Endothelial cell of umbilical vein (primary cell): ENCODE measurements around the gene DDX17. TPM values are rescaled to one million over a fixed set of nuclear protein-coding genes. Genes with fewer than 3 reads are reported as not detected.

ENCODE experiments used
- BruUV-seq: library from RNA; stranded (reverse); fragments of 400-500 nt; replicated peaks from 2 replicates; lab custom pipeline; 2021; lab: Mats Ljungman, UMichigan
- CTCF ChIA-PET: fragments of 300-600, 350-600 bp; sonication (Branson Sonifier 250); formaldehyde crosslinking; loops from one replicate; lab custom pipeline; 2021; ENCODE audit warnings: antibody characterized with exemption, inconsistent platforms; lab: Charles Lee
- POLR2A ChIA-PET: fragments of 300-600, 350-600 bp; sonication (Branson Sonifier 250); formaldehyde crosslinking; loops from one replicate; lab custom pipeline; 2021; ENCODE audit warnings: antibody characterized with exemption, inconsistent platforms; lab: Charles Lee
- DNase-seq: peaks from one replicate; pipeline ENCODE4 v3.0.0-alpha.2; 2011; ENCODE audit warnings: low read depth, low spot score
- FAIRE-seq: peaks from 2 replicates; lab custom pipeline; 2011; peaks lifted over from hg19 to GRCh38; lab: Jason Lieb, UNC
- H2AFZ ChIP-seq: 2 replicates; pipeline ENCODE4 v1.6.0; 2012; ENCODE audit warnings: low read depth, low read length, control low read depth, inconsistent platforms
- H3K27ac ChIP-seq: 2 replicates; pipeline ENCODE4 v1.5.1; 2011; ENCODE audit warnings: low read depth, mild to moderate bottlenecking, control low read depth, low read length, moderate library complexity; ENCODE audit not compliant: insufficient read depth
- H3K27me3 ChIP-seq, 2 experiments: 2 replicates each; pipeline versions ENCODE4 v1.6.0 to v1.6.1; 2011; ENCODE audit warnings: low read length in 2 of 2, mixed read lengths in 1 of 2; ENCODE audit not compliant: control insufficient read depth in 2 of 2, insufficient read depth in 2 of 2
- H3K36me3 ChIP-seq, 2 experiments: 2 replicates in 1 of 2; 3 replicates in 1 of 2; pipeline ENCODE4 v1.5.1; 2011; ENCODE audit warnings: low read length in 2 of 2, mild to moderate bottlenecking in 1 of 2, moderate library complexity in 1 of 2; ENCODE audit not compliant: control insufficient read depth in 2 of 2, insufficient read depth in 2 of 2; ENCODE audit errors: extremely low read depth in 1 of 2
- H3K4me1 ChIP-seq: 3 replicates; pipeline ENCODE4 v1.5.1; 2011; ENCODE audit warnings: mild to moderate bottlenecking, low read length; ENCODE audit not compliant: control insufficient read depth, insufficient read depth; ENCODE audit errors: extremely low read depth
- H3K4me2 ChIP-seq: 2 replicates; pipeline ENCODE4 v1.6.1; 2011; ENCODE audit warnings: low read length, control low read depth, mixed read lengths; ENCODE audit not compliant: insufficient read depth
- H3K4me3 ChIP-seq, 3 experiments: fragments of 200-600 bp in 1 of 3; sonication (generic), shearing (Covaris generic) in 1 of 3; replicated peaks in 1 of 3; 2 replicates each; pipeline ENCODE4 v1.5.1; 2011 to 2016; ENCODE audit warnings: control low read depth in 3 of 3, low read length in 3 of 3, mild to moderate bottlenecking in 2 of 3, inconsistent platforms in 1 of 3, low read depth in 1 of 3, moderate library complexity in 1 of 3; ENCODE audit not compliant: insufficient read depth in 1 of 3
- H3K79me2 ChIP-seq: 2 replicates; pipeline ENCODE4 v1.6.0; 2012; ENCODE audit warnings: low read length, inconsistent platforms; ENCODE audit not compliant: control insufficient read depth, insufficient read depth
- H3K9ac ChIP-seq: replicated peaks from 2 replicates; pipeline ENCODE3; 2011; ENCODE audit warnings: low read length, control low read depth; ENCODE audit not compliant: insufficient read depth; ENCODE audit errors: extremely low read depth
- H3K9me1 ChIP-seq: replicated peaks from 3 replicates; pipeline ENCODE4 v1.6.0; 2011; ENCODE audit warnings: mild to moderate bottlenecking, low read length; ENCODE audit not compliant: control insufficient read depth, insufficient read depth; ENCODE audit errors: extremely low read depth
- H3K9me3 ChIP-seq: replicated peaks from 2 replicates; pipeline ENCODE4 v1.5.1; 2012; ENCODE audit warnings: low read length, inconsistent platforms; ENCODE audit not compliant: control insufficient read depth, insufficient read depth
- H4K20me1 ChIP-seq: replicated peaks from 2 replicates; pipeline ENCODE3; 2011; ENCODE audit warnings: mild to moderate bottlenecking, low read length; ENCODE audit not compliant: control insufficient read depth, insufficient read depth; ENCODE audit errors: extremely low read depth
- CTCF ChIP-seq, 2 donors: IDR thresholded peaks; 1 replicate in 1 of 2; 2 replicates in 1 of 2; pipeline ENCODE4 v1.5.1; 2011; ENCODE audit warnings: low read length in 2 of 2, mild to moderate bottlenecking in 2 of 2, moderate library complexity in 2 of 2, control low read depth in 1 of 2, inconsistent platforms in 1 of 2, low read depth in 1 of 2; ENCODE audit not compliant: insufficient read depth in 1 of 2; ENCODE audit errors: extremely low read depth in 1 of 2
- EZH2 ChIP-seq: IDR thresholded peaks from 2 replicates; pipeline ENCODE4 v1.6.1; 2012; ENCODE audit warnings: borderline replicate concordance, low read depth, mild to moderate bottlenecking, moderate library complexity, low read length, inconsistent platforms; ENCODE audit not compliant: severe bottlenecking
- FOS ChIP-seq: IDR thresholded peaks from 2 replicates; pipeline ENCODE4 v1.6.1; 2011; ENCODE audit warnings: mild to moderate bottlenecking, low read length, moderate library complexity, borderline replicate concordance; ENCODE audit not compliant: insufficient read depth
- GATA2 ChIP-seq: IDR thresholded peaks from 2 replicates; pipeline ENCODE4 v1.7.0; 2011; ENCODE audit warnings: low read depth, mild to moderate bottlenecking, moderate library complexity, mixed read lengths, low read length; ENCODE audit not compliant: insufficient read length, insufficient read depth
- JUN ChIP-seq: IDR thresholded peaks from 2 replicates; pipeline ENCODE4 v1.6.1; 2011; ENCODE audit warnings: borderline replicate concordance, low read depth; ENCODE audit not compliant: insufficient read length, insufficient read depth
- MAX ChIP-seq: IDR thresholded peaks from 2 replicates; pipeline ENCODE4 v1.6.1; 2011; ENCODE audit not compliant: insufficient read depth, insufficient read length
- MYC ChIP-seq: IDR thresholded peaks from one replicate; pipeline ENCODE4 v1.6.1; 2011; ENCODE audit warnings: mild to moderate bottlenecking, low read depth, low read length
- POLR2A ChIP-seq: IDR thresholded peaks from 2 replicates; pipeline ENCODE4 v1.6.1; 2012; ENCODE audit warnings: low read depth, mild to moderate bottlenecking, control low read depth, low read length
- POLR2AphosphoS5 ChIP-seq: IDR thresholded peaks from 2 replicates; pipeline ENCODE4 v1.6.1; 2012; ENCODE audit warnings: low read depth, mild to moderate bottlenecking, control low read depth, low read length, moderate library complexity; ENCODE audit not compliant: insufficient read depth
- dilution Hi-C: fragments of 300-500 bp; cut with MboI; formaldehyde crosslinking; loops from one replicate; pipeline ENCODE4 v1.15.0; 2019; ENCODE audit warnings: low sequenced_read_pairs; ENCODE audit not compliant: extremely low pct_ligation_motif_present
- intact Hi-C: fragments of 100-400 bp; cut with micrococcal nuclease; formaldehyde crosslinking; loops from one replicate; pipeline ENCODE4 v1.10.0; 2022
- polyA plus RNA-seq, 4 experiments: library from polyadenylated mRNA; depleted of rRNA in 3 of 4; stranded (reverse) in 3 of 4; unstranded in 1 of 4; fragments of >200 nt; gene quantifications; 2 replicates each; pipeline versions ENCODE4 v1.2.1 to v1.2.3, GENCODE V29; 2011 to 2012; ENCODE audit warnings: missing spikeins in 1 of 4
- total RNA-seq: library from RNA; stranded (reverse); gene quantifications from 2 replicates; pipeline ENCODE4 v1.2.3, GENCODE V29; 2021

DDX17 gene
- total and polyA plus RNA-seq, 2 donors (not counting 3 experiments of a cell fraction or from before 2014, with no cell fraction given), result 393 to 402 TPM

GRCh38 chr22:38490475-38490874 is 15.6 kb downstream of the DDX17 start:
- FAIRE-seq (no peak), DNase-seq (no peak)
- Histone ChIP-seq H3K79me2 (peaks cover 51% of the 10 kb centered on the region), H3K9me1 (no peaks in the 10 kb centered on the region), H3K4me3 (no peak overlapping the region), H3K27me3 (no peaks in the 10 kb centered on the region), H3K4me1 (peaks cover 6% of the 10 kb centered on the region), H4K20me1 (peaks cover 10% of the 10 kb centered on the region), H2AFZ (no peak overlapping the region), H3K27ac (no peak overlapping the region), H3K4me2 (no peak overlapping the region), H3K9me3 (no peaks in the 10 kb centered on the region), H3K36me3 (peaks cover 53 to 80% of the 10 kb centered on the region in 2 experiments), H3K9ac (no peak overlapping the region)
- CTCF ChIA-PET, result interaction anchor here (1.8 kb wide), 1 partner anchor 12 kb away, joined by 8 read pairs; no protein-coding TSS in a partner anchor
- intact Hi-C loops (no loop called here), dilution Hi-C loops (no loop called here)
- TF ChIP-seq MYC (no peak), CTCF (IDR thresholded peaks at IDR 0.05; ENCODE audit: extremely low read depth in 1 of 2, insufficient read depth in 1 of 2, low read depth in 1 of 2, low read length in 2 of 2) (no peak), POLR2A (peak; percentile 28), JUN (no peak)
- POLR2A ChIA-PET, result interaction anchor here (1.0 kb wide), 1 partner anchor 12 kb away, joined by 5 read pairs; no protein-coding TSS in a partner anchor
- no TSS peak for BruUV-seq

GRCh38 chr22:38489561-38490145 is 16.5 kb downstream of the DDX17 start:
- DNase-seq (no peak), FAIRE-seq (no peak)
- H3K36me3 ChIP-seq, result peaks cover 54 to 79% of the 10 kb centered on the region in 2 experiments
- no peak overlapping the region for H3K27ac ChIP-seq
- H3K9me3 ChIP-seq, result no peaks in the 10 kb centered on the region
- H3K79me2 ChIP-seq, result peaks cover 45% of the 10 kb centered on the region
- no peak for TF ChIP-seq FOS
- no peak for TF ChIP-seq EZH2
- no peak for TF ChIP-seq POLR2AphosphoS5
- no peak for TF ChIP-seq GATA2
- no peak for TF ChIP-seq MAX
- no peak for TF ChIP-seq JUN
- no peak for TF ChIP-seq CTCF (IDR thresholded peaks at IDR 0.05; ENCODE audit: extremely low read depth in 1 of 2, insufficient read depth in 1 of 2, low read depth in 1 of 2, low read length in 2 of 2)
- no peak for TF ChIP-seq POLR2A
- TF ChIP-seq MYC, result no peak
- H3K4me3 ChIP-seq, result no peak overlapping the region
- no peak overlapping the region for H3K9ac ChIP-seq
- H3K4me2 ChIP-seq, result no peak overlapping the region
- no peaks in the 10 kb centered on the region for H3K9me1 ChIP-seq
- no peak overlapping the region for H2AFZ ChIP-seq
- ChIA-PET POLR2A (interaction anchor here (0.5 to 1.3 kb wide), 2 partner anchors 81 to 92 kb away, joined by 3 read pairs; no protein-coding TSS in a partner anchor), CTCF (interaction anchor here (1.8 kb wide), 1 partner anchor 12 kb away, joined by 8 read pairs; no protein-coding TSS in a partner anchor)
- H3K27me3 ChIP-seq, result no peaks in the 10 kb centered on the region
- peaks cover 2% of the 10 kb centered on the region for H3K4me1 ChIP-seq
- intact Hi-C loops (no loop called here), dilution Hi-C loops (no loop called here)
- peaks cover 10% of the 10 kb centered on the region for H4K20me1 ChIP-seq
- BruUV-seq, result no TSS peak
